Gastroesophageal sphincter (tissue), 4 donors: ENCODE data around the gene SNAP47. TPM values are rescaled to one million over a fixed set of nuclear protein-coding genes. Genes with fewer than 3 reads are reported as not detected.

Experiments
- ATAC-seq: fragments of 150-250 bp; one replicate; pipeline ENCODE4 v1.9.1; 2016; ENCODE audit warnings: mild to moderate bottlenecking, moderate library complexity
- H3K27ac ChIP-seq, 4 donors: fragments of 200-600 bp; sonication (generic) in 3 of 4; 1 replicate in 3 of 4; 2 replicates in 1 of 4; pipeline ENCODE4 v1.5.1; 2016 to 2019
- H3K27me3 ChIP-seq: fragments of 200-600 bp; sonication (generic); one replicate; pipeline ENCODE4 v1.5.1; 2019
- H3K36me3 ChIP-seq, 2 donors: fragments of 200-600 bp; sonication (generic); one replicate each; pipeline ENCODE4 v1.5.1; 2019; ENCODE audit warnings: control low read depth in 1 of 2
- H3K4me1 ChIP-seq, 3 donors: fragments of 200-600 bp; sonication (generic); 1 replicate in 2 of 3; 2 replicates in 1 of 3; pipeline ENCODE4 v1.5.1; 2016 to 2019; ENCODE audit warnings: control low read depth in 2 of 3
- H3K4me3 ChIP-seq, 2 donors: fragments of 200-600 bp; sonication (generic); one replicate each; pipeline ENCODE4 v1.5.1; 2019; ENCODE audit warnings: mild to moderate bottlenecking in 1 of 2, moderate library complexity in 1 of 2
- H3K9me3 ChIP-seq, 3 donors: fragments of 200-600 bp; sonication (generic); one replicate each; pipeline ENCODE4 v1.5.1; 2017 to 2019; ENCODE audit warnings: control low read depth in 2 of 3
- EP300 ChIP-seq: sonication (generic); formaldehyde crosslinking; IDR thresholded peaks from one replicate; pipeline ENCODE4 v1.6.1; 2017; ENCODE audit warnings: antibody characterized with exemption, mild to moderate bottlenecking
- POLR2A ChIP-seq, 2 donors: fragments of 450-650 bp; IDR thresholded peaks; one replicate each; pipeline ENCODE4 v1.6.1; 2017; ENCODE audit warnings: antibody characterized with exemption in 2 of 2, mild to moderate bottlenecking in 2 of 2, moderate library complexity in 1 of 2
- POLR2AphosphoS5 ChIP-seq: sonication (generic); formaldehyde crosslinking; IDR thresholded peaks from one replicate; pipeline ENCODE4 v1.6.1; 2017; ENCODE audit warnings: antibody characterized with exemption
- WGBS, 2 donors: methylation state at CpG; one replicate each; pipeline ENCODE4 v1.1.5; 2018; ENCODE audit warnings: low coverage in 1 of 2; 5-methylcytosine and 5-hydroxymethylcytosine counted together
- total RNA-seq, 4 donors: library from RNA; depleted of rRNA; stranded (reverse); fragments of >200 nt; gene quantifications; one replicate each; pipeline ENCODE4 v1.1.0, GENCODE V29; 2016
- TF ChIP-seq, protein P1 (sequence below), 4 experiments: fragments of 200-600 bp in 2 of 4; fragments of 450-650 bp in 2 of 4; sonication (generic) in 1 of 4; IDR thresholded peaks; one replicate each; pipeline ENCODE4 v1.5.1; 2017 to 2019; ENCODE audit warnings: antibody characterized with exemption in 4 of 4, mild to moderate bottlenecking in 2 of 4, moderate library complexity in 2 of 4

The SNAP47 gene
- total RNA-seq, 4 donors from 2014 or later = 27.1 to 47.0 (median 35.6) TPM

DNA sequence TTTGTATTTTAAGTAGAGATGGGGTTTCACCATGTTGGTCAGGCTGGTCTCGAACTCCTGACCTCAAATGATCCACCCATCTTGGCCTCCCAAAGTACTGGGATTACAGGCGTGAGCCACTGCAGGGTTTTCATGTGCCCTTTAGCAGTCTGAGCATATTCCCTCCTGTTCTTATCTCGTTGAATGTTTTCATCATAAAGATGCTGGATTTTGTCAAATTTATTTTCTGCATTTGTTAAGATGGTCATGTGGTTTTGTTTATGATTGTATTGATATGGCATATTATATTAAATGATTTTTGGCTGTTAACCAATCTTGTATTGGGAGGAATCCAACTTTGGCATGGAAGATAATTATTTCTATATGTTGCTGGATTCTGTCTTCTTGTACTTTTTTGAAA lies 8.9 kb upstream of the SNAP47 start:
- no peak overlapping the region for H3K4me3 ChIP-seq
- no peak overlapping the region for H3K27ac ChIP-seq
- peaks cover 0 to 15% (median 0%) of the 10 kb centered on the region in 3 donors for H3K9me3 ChIP-seq
- no peak for ATAC-seq
- TF ChIP-seq POLR2AphosphoS5 (no peak), EP300 (no peak)
- TF ChIP-seq, protein P1, sequence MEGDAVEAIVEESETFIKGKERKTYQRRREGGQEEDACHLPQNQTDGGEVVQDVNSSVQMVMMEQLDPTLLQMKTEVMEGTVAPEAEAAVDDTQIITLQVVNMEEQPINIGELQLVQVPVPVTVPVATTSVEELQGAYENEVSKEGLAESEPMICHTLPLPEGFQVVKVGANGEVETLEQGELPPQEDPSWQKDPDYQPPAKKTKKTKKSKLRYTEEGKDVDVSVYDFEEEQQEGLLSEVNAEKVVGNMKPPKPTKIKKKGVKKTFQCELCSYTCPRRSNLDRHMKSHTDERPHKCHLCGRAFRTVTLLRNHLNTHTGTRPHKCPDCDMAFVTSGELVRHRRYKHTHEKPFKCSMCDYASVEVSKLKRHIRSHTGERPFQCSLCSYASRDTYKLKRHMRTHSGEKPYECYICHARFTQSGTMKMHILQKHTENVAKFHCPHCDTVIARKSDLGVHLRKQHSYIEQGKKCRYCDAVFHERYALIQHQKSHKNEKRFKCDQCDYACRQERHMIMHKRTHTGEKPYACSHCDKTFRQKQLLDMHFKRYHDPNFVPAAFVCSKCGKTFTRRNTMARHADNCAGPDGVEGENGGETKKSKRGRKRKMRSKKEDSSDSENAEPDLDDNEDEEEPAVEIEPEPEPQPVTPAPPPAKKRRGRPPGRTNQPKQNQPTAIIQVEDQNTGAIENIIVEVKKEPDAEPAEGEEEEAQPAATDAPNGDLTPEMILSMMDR (IDR thresholded peaks at IDR 0.05) = no peak
- H3K27me3 ChIP-seq = no peaks in the 10 kb centered on the region
- WGBS, 2 donors = 74% methylated on average over 3 of the region's 3 CpGs; no CpG with 5 or more reads in 1 of the 2 donors
- H3K4me1 ChIP-seq = peaks cover 0 to 36% (median 9%) of the 10 kb centered on the region in 3 donors
- peaks cover 0 to 6% of the 10 kb centered on the region in 2 donors for H3K36me3 ChIP-seq

DNA sequence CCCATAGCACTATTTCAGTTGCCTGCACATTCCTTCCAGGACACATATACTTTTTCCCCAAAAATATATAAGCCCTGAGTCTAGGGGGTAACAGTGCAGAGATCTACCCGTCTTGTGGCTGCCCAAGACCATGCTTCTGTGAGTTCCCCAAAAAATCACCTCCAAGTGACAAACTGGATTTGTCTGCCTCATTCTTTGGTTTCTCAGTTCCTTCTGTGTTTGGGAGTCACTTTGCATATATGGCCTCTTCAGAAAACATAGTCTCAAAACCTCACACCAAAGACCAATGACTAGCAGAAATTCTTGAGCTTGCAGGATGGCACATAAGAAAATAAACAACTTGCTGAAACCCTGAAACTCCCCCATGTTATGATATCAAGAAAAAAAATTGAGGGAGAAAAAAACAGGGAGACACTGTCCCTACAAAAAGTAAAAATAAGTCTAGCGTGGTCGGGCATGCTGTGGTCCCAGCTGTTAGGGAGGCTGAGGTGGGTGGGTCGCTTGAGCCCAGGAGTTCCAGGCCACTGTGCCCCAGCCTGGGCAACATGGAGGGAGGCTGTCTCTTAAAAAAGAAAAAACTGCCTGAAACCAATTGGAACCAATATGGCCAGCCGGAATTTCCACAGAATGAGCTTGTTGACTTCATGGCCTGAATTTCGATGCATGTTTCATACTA lies 8.2 kb upstream of the SNAP47 start:
- no peak for TF ChIP-seq POLR2A (IDR thresholded peaks at IDR 0.05)
- no peak for TF ChIP-seq EP300
- TF ChIP-seq POLR2AphosphoS5 = no peak
- TF ChIP-seq, protein P1 (IDR thresholded peaks at IDR 0.05) = no peak
- peaks cover 0 to 41% (median 9%) of the 10 kb centered on the region in 3 donors for H3K4me1 ChIP-seq
- H3K27me3 ChIP-seq = no peaks in the 10 kb centered on the region
- no peak overlapping the region for H3K27ac ChIP-seq
- peaks cover 0 to 7% (median 0%) of the 10 kb centered on the region in 3 donors for H3K9me3 ChIP-seq
- H3K4me3 ChIP-seq = no peak overlapping the region
- no peak for ATAC-seq
- peaks cover 0 to 14% of the 10 kb centered on the region in 2 donors for H3K36me3 ChIP-seq
- 78 to 87% methylated on average over 6 of the region's 6 CpGs for WGBS, 2 donors

DNA sequence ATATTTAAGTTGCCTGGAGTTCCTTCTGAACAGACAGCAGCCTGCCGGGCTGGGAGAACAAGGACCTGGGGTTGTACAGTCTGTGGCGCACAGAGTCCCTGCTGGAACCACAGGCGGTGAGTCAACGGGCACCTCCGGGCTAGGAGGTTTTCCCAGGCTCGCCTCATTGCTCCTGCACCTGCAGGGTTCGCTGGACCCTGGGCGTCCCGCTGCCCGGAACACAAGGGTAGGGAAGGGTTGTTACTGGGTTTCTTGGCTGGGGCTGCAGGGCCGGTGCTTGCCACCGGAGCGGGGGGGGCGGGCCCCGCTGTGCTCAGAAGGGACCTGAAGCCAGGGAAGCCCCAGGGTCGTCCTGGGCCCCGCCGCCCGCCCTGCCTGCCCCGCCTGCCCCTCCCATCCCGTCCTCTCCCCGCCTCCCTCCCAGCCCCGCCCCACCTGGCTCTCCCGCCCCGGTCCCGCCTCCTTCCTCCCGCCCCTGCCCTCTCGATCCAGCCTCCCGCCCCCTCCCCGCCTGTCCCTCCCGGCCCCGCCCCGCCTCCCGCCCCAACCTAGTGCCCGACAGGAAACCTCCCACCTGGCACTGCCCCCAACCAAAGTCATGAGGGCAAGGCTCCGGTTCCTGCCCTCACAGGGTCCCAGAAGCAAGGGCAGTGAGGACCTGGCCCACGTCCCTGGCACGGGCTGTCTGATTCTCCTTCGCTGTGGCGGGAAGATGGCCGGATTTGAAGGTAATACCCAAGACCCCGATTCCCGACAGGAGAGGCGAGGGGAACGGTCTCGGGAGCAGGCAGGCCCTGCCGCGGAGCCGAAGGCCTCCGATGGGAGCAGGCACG lies 7.0 kb upstream of the SNAP47 start:
- Histone ChIP-seq H3K4me1 (peaks cover 0 to 45% (median 9%) of the 10 kb centered on the region in 3 donors), H3K4me3 (peak overlapping the region; percentile 37 to 65), H3K9me3 (no peaks in the 10 kb centered on the region), H3K27ac (peak overlapping the region; percentile 4 to 87 (median 80)), H3K27me3 (no peaks in the 10 kb centered on the region), H3K36me3 (peaks cover 0 to 26% of the 10 kb centered on the region in 2 donors)
- TF ChIP-seq, protein P1 (IDR thresholded peaks at IDR 0.05) = peak in 1 of 4 experiments; percentile 12
- TF ChIP-seq POLR2AphosphoS5 (peak; percentile 6), EP300 (no peak)
- peak; percentile 74 for ATAC-seq
- 0% methylated on average over 2 of the region's 51 CpGs; no CpG with 5 or more reads in 1 of the 2 donors for WGBS, 2 donors

- TF ChIP-seq POLR2AphosphoS5 (no peak), EP300 (no peak), POLR2A (IDR thresholded peaks at IDR 0.05) (peak in 1 of 2 donors; percentile 8)
- Histone ChIP-seq H3K36me3 (peaks cover 0 to 31% of the 10 kb centered on the region in 2 donors), H3K4me3 (peak overlapping the region; percentile 37 to 65), H3K27me3 (no peaks in the 10 kb centered on the region), H3K27ac (peak overlapping the region; percentile 4 to 87 (median 80)), H3K9me3 (no peaks in the 10 kb centered on the region), H3K4me1 (peaks cover 0 to 50% (median 13%) of the 10 kb centered on the region in 3 donors)
- ATAC-seq = no peak
- WGBS, 2 donors = no CpG with 5 or more reads among the region's 11 CpGs
These were observed 6.4 kb upstream of the SNAP47 start for GRCh38 chr1:227728892-227729143.

DNA sequence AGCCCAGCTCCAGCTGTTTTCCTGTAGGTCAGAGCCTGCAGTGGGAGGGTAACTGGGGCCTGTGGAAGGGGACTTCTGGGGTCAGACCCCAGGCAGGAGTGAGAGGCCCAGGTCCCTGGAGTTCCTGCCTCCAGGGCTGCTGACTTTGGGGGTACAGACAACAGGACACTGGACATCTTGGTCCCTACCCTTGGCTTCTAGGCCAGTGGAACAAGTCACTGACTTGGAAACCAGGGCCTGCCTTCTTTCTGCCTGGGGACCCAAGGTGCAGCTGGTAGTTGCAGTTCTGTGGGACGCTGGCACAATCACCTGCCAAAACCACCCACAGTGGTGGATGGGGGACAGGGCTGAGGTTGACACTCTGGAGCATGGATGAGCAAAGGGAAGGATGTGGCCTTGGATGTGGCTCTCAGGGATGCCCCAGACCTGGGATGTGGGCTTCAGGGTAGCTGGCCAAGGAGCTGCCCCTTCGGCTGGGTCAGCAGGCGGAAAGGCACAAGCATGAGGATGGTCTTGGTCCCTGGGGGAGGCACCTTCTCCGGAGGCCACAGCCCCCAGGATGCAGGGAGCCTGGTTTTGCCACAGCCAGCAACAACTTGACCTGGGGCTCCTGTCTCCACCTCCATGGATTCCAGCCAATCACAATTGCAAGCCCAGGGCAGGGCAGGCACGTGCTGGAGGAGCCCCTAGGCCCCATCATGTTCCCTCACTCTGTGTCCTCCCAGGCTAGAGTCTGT lies 5.9 kb upstream of the SNAP47 start:
- peak overlapping the region; percentile 37 to 65 for H3K4me3 ChIP-seq
- H3K36me3 ChIP-seq = peaks cover 0 to 32% of the 10 kb centered on the region in 2 donors
- WGBS, 2 donors = no CpG with 5 or more reads among the region's 5 CpGs
- H3K9me3 ChIP-seq = no peaks in the 10 kb centered on the region
- H3K4me1 ChIP-seq = peaks cover 0 to 55% (median 14%) of the 10 kb centered on the region in 3 donors
- peak in 1 of 2 donors; percentile 3 for TF ChIP-seq POLR2A (IDR thresholded peaks at IDR 0.05)
- TF ChIP-seq POLR2AphosphoS5 = no peak
- TF ChIP-seq, protein P1 (IDR thresholded peaks at IDR 0.05) = no peak
- no peak for TF ChIP-seq EP300
- peak overlapping the region; percentile 4 to 87 (median 80) for H3K27ac ChIP-seq
- H3K27me3 ChIP-seq = no peaks in the 10 kb centered on the region
- no peak for ATAC-seq
